Mesenchymal stem cell (in vitro differentiated cells and primary cell): ENCODE measurements around the gene DNAJC6.

Experiments
- DNase-seq: peaks from one replicate; pipeline ENCODE4 v3.0.0-alpha.2; 2013
- H2AFZ ChIP-seq: one replicate; pipeline ENCODE4 v1.6.1; 2013; ENCODE audit warnings: low read depth, mild to moderate bottlenecking, control low read depth, inconsistent platforms, low read length, moderate library complexity
- H2AK5ac ChIP-seq: 2 replicates; pipeline ENCODE4 v1.6.1; 2013; ENCODE audit warnings: low read length, moderate library complexity, mild to moderate bottlenecking, inconsistent platforms; ENCODE audit not compliant: severe bottlenecking
- H2BK120ac ChIP-seq: one replicate; pipeline ENCODE4 v1.6.1; 2013; ENCODE audit warnings: low read depth, mild to moderate bottlenecking, inconsistent platforms, low read length, moderate library complexity
- H2BK12ac ChIP-seq, 2 experiments: one replicate each; pipeline ENCODE4 v1.6.1; 2013; ENCODE audit warnings: inconsistent platforms in 2 of 2, low read length in 2 of 2, mild to moderate bottlenecking in 2 of 2, moderate library complexity in 2 of 2, control low read depth in 1 of 2
- H2BK15ac ChIP-seq: one replicate; pipeline ENCODE4 v1.6.1; 2013; ENCODE audit warnings: mild to moderate bottlenecking, low read depth, inconsistent platforms; ENCODE audit not compliant: poor library complexity, severe bottlenecking
- H2BK5ac ChIP-seq: 2 replicates; pipeline ENCODE4 v1.6.1; 2013; ENCODE audit warnings: low read depth, mild to moderate bottlenecking, low read length, control low read depth, inconsistent platforms; ENCODE audit not compliant: poor library complexity, severe bottlenecking
- H3K14ac ChIP-seq, 2 experiments: one replicate each; pipeline ENCODE4 v1.6.1; 2013; ENCODE audit warnings: inconsistent platforms in 2 of 2, low read length in 2 of 2, control low read depth in 1 of 2, mild to moderate bottlenecking in 1 of 2, moderate library complexity in 1 of 2
- H3K18ac ChIP-seq, 2 experiments: one replicate each; pipeline ENCODE4 v1.6.1; 2013; ENCODE audit warnings: inconsistent platforms in 2 of 2, low read length in 2 of 2, control low read depth in 1 of 2, low read depth in 1 of 2, mild to moderate bottlenecking in 1 of 2
- H3K23ac ChIP-seq, 2 experiments: one replicate each; pipeline ENCODE4 v1.6.1; 2013; ENCODE audit warnings: inconsistent platforms in 2 of 2, low read length in 2 of 2, mild to moderate bottlenecking in 2 of 2, moderate library complexity in 2 of 2, control low read depth in 1 of 2
- H3K27ac ChIP-seq: 2 replicates; pipeline ENCODE4 v1.5.1; 2013; ENCODE audit warnings: mild to moderate bottlenecking, moderate library complexity, low read length, control low read depth, inconsistent platforms; ENCODE audit not compliant: poor library complexity, severe bottlenecking
- H3K27me3 ChIP-seq, 2 experiments: 2 replicates each; pipeline versions ENCODE4 v1.6.1 to v1.7.0; 2013; ENCODE audit warnings: low read length in 2 of 2, mild to moderate bottlenecking in 2 of 2, moderate library complexity in 2 of 2, control low read depth in 1 of 2, inconsistent platforms in 1 of 2; ENCODE audit not compliant: control insufficient read depth in 1 of 2, insufficient read depth in 1 of 2
- H3K36me3 ChIP-seq, 2 experiments: 2 replicates each; pipeline versions ENCODE4 v1.6.1 to v1.7.0; 2013; ENCODE audit warnings: low read length in 2 of 2, control low read depth in 1 of 2, inconsistent platforms in 1 of 2, low read depth in 1 of 2, mild to moderate bottlenecking in 1 of 2; ENCODE audit not compliant: insufficient read depth in 2 of 2, control insufficient read depth in 1 of 2
- H3K4ac ChIP-seq, 2 experiments: one replicate each; pipeline ENCODE4 v1.6.1; 2013; ENCODE audit warnings: inconsistent platforms in 2 of 2, low read length in 2 of 2, mild to moderate bottlenecking in 2 of 2, moderate library complexity in 2 of 2, control low read depth in 1 of 2, low read depth in 1 of 2
- H3K4me1 ChIP-seq: 2 replicates; pipeline ENCODE4 v1.6.1; 2013; ENCODE audit warnings: low read depth, low read length, control low read depth; ENCODE audit not compliant: control insufficient read depth, insufficient read depth
- H3K4me2 ChIP-seq: 2 replicates; pipeline ENCODE4 v1.6.1; 2013; ENCODE audit warnings: low read length, mild to moderate bottlenecking, inconsistent platforms; ENCODE audit not compliant: poor library complexity, severe bottlenecking
- H3K4me3 ChIP-seq, 2 experiments: 2 replicates each; pipeline versions ENCODE4 v1.5.1 to v1.7.0; 2013; ENCODE audit warnings: low read length in 2 of 2, mild to moderate bottlenecking in 2 of 2, control low read depth in 1 of 2, low read depth in 1 of 2; ENCODE audit not compliant: insufficient read depth in 1 of 2
- H3K79me1 ChIP-seq: replicated peaks from 2 replicates; pipeline ENCODE4 v1.6.1; 2013; ENCODE audit warnings: mild to moderate bottlenecking, control low read depth, low read length, inconsistent platforms; ENCODE audit not compliant: poor library complexity, severe bottlenecking
- H3K9ac ChIP-seq: 2 replicates; pipeline ENCODE4 v1.7.0; 2013; ENCODE audit warnings: mild to moderate bottlenecking, low read length, moderate library complexity
- H3K9me3 ChIP-seq: 2 replicates; pipeline ENCODE4 v1.7.0; 2013; ENCODE audit warnings: mild to moderate bottlenecking, low read length; ENCODE audit not compliant: control insufficient read depth
- H4K8ac ChIP-seq: one replicate; pipeline ENCODE4 v1.6.1; 2013; ENCODE audit warnings: inconsistent platforms, mild to moderate bottlenecking, low read length, moderate library complexity
- H4K91ac ChIP-seq: one replicate; pipeline ENCODE4 v1.6.1; 2013; ENCODE audit warnings: mild to moderate bottlenecking, low read length, inconsistent platforms
- WGBS: methylation state at CpG from one replicate; pipeline ENCODE4 v1.1.7; 2013; ENCODE audit warnings: mixed read lengths; 5-methylcytosine and 5-hydroxymethylcytosine counted together

The DNAJC6 gene

GRCh38 chr1:65264197-65264929, 45.0 kb upstream of the DNAJC6 start:
- peak overlapping the region in 1 of 2 experiments; percentile 90 for H2BK12ac ChIP-seq
- no peaks in the 10 kb centered on the region for H3K9me3 ChIP-seq
- 14% methylated on average over 15 of the region's 15 CpGs for WGBS
- H3K4me2 ChIP-seq: peak overlapping the region; percentile 70
- H4K91ac ChIP-seq: no peak overlapping the region
- H3K4me1 ChIP-seq: peaks cover 3% of the 10 kb centered on the region
- no peak overlapping the region for H2BK15ac ChIP-seq
- peak; percentile 84 for DNase-seq
- no peak overlapping the region for H3K14ac ChIP-seq
- H2BK120ac ChIP-seq: no peak overlapping the region
- peaks cover 3% of the 10 kb centered on the region for H3K79me1 ChIP-seq
- no peak overlapping the region for H2AK5ac ChIP-seq
- no peak overlapping the region for H4K8ac ChIP-seq
- H3K27ac ChIP-seq: no peak overlapping the region
- H3K36me3 ChIP-seq: no peaks in the 10 kb centered on the region
- H3K23ac ChIP-seq: peak overlapping the region in 1 of 2 experiments; percentile 70
- H3K9ac ChIP-seq: peak overlapping the region; percentile 87
- H2AFZ ChIP-seq: peak overlapping the region; percentile 31
- no peak overlapping the region for H2BK5ac ChIP-seq
- H3K27me3 ChIP-seq: no peaks in the 10 kb centered on the region
- H3K18ac ChIP-seq: no peak overlapping the region
- no peak overlapping the region for H3K4ac ChIP-seq
- peak overlapping the region; percentile 47 to 77 for H3K4me3 ChIP-seq

- 28% methylated on average over 2 of the region's 7 CpGs for WGBS
- Histone ChIP-seq H3K4me2 (peak overlapping the region; percentile 87), H3K4ac (no peak overlapping the region), H3K27ac (no peak overlapping the region), H2AK5ac (no peak overlapping the region), H3K9me3 (no peaks in the 10 kb centered on the region), H4K91ac (no peak overlapping the region), H3K36me3 (no peaks in the 10 kb centered on the region), H2BK15ac (no peak overlapping the region), H3K18ac (no peak overlapping the region), H3K27me3 (no peaks in the 10 kb centered on the region), H2BK5ac (no peak overlapping the region), H3K4me3 (peak overlapping the region in 1 of 2 experiments; percentile 77), H2BK12ac (no peak overlapping the region), H2BK120ac (no peak overlapping the region), H3K23ac (no peak overlapping the region), H3K14ac (no peak overlapping the region), H3K79me1 (peaks cover 3% of the 10 kb centered on the region), H3K4me1 (peaks cover 3% of the 10 kb centered on the region), H2AFZ (no peak overlapping the region), H4K8ac (no peak overlapping the region), H3K9ac (peak overlapping the region; percentile 87)
- DNase-seq: no peak
Measured at GRCh38 chr1:65265296-65265650, 44.1 kb upstream of the DNAJC6 start.

GRCh38 chr1:65265651-65266351, 43.5 kb upstream of the DNAJC6 start:
- Histone ChIP-seq H3K79me1 (peaks cover 3% of the 10 kb centered on the region), H3K27me3 (no peaks in the 10 kb centered on the region), H2BK15ac (peak overlapping the region; percentile 26), H3K27ac (no peak overlapping the region), H2BK120ac (peak overlapping the region; percentile 81), H3K4me1 (peaks cover 3% of the 10 kb centered on the region), H2BK5ac (no peak overlapping the region), H2AK5ac (no peak overlapping the region), H3K36me3 (no peaks in the 10 kb centered on the region), H4K91ac (peak overlapping the region; percentile 35), H3K9ac (peak overlapping the region; percentile 87), H3K23ac (peak overlapping the region in 1 of 2 experiments; percentile 89), H3K4me3 (peak overlapping the region; percentile 66 to 77), H3K4me2 (peak overlapping the region; percentile 87), H3K14ac (peak overlapping the region in 1 of 2 experiments; percentile 23), H3K4ac (peak overlapping the region; percentile 40 to 70), H2AFZ (peak overlapping the region; percentile 33), H2BK12ac (peak overlapping the region in 1 of 2 experiments; percentile 21), H4K8ac (peak overlapping the region; percentile 74), H3K18ac (peak overlapping the region; percentile 77 to 84), H3K9me3 (no peaks in the 10 kb centered on the region)
- WGBS: under 1% methylated on average over 48 of the region's 59 CpGs
- peak; percentile 67 for DNase-seq

GRCh38 chr1:65266476-65266875, 42.9 kb upstream of the DNAJC6 start:
- H3K27ac ChIP-seq: no peak overlapping the region
- H4K91ac ChIP-seq: no peak overlapping the region
- no peak overlapping the region for H2BK120ac ChIP-seq
- H3K4me2 ChIP-seq: no peak overlapping the region
- no peaks in the 10 kb centered on the region for H3K27me3 ChIP-seq
- H2AK5ac ChIP-seq: no peak overlapping the region
- H3K4me1 ChIP-seq: peaks cover 3% of the 10 kb centered on the region
- no peak overlapping the region for H3K14ac ChIP-seq
- peak overlapping the region in 1 of 2 experiments; percentile 77 for H3K4me3 ChIP-seq
- no peak overlapping the region for H3K23ac ChIP-seq
- no peak overlapping the region for H3K4ac ChIP-seq
- no peak overlapping the region for H4K8ac ChIP-seq
- DNase-seq: no peak
- 16% methylated on average over 1 of the region's 1 CpG for WGBS
- H3K18ac ChIP-seq: no peak overlapping the region
- peaks cover 3% of the 10 kb centered on the region for H3K79me1 ChIP-seq
- no peaks in the 10 kb centered on the region for H3K9me3 ChIP-seq
- H2BK15ac ChIP-seq: no peak overlapping the region
- H3K9ac ChIP-seq: peak overlapping the region; percentile 87
- no peak overlapping the region for H2AFZ ChIP-seq
- no peaks in the 10 kb centered on the region for H3K36me3 ChIP-seq
- no peak overlapping the region for H2BK12ac ChIP-seq
- H2BK5ac ChIP-seq: no peak overlapping the region
